Spleen (tissue), 7 donors: ENCODE results near the gene TBC1D22A.

Source experiments
- CTCF ChIP-seq, 11 experiments: fragments of 200-600 bp in 7 of 11; fragments of 450-650 bp in 4 of 11; sonication (generic) in 4 of 11; IDR thresholded peaks in 8 of 11; conservative IDR thresholded peaks in 3 of 11; 1 replicate in 7 of 11; 2 replicates in 4 of 11; pipeline versions ENCODE4 v1.4.0 to v1.8.0; 2016 to 2021; ENCODE audit warnings: antibody characterized with exemption in 11 of 11, inconsistent platforms in 4 of 11, mild to moderate bottlenecking in 1 of 11
- POLR2A ChIP-seq, 3 donors: fragments of 450-650 bp; IDR thresholded peaks; one replicate each; pipeline ENCODE4 v1.5.1; 2017; ENCODE audit warnings: antibody characterized with exemption in 3 of 3, mild to moderate bottlenecking in 1 of 3
- POLR2AphosphoS5 ChIP-seq, 3 donors: sonication (generic); formaldehyde crosslinking; IDR thresholded peaks; one replicate each; pipeline ENCODE4 v1.5.1; 2017; ENCODE audit warnings: antibody characterized with exemption in 3 of 3
- donor health status: DM: no; HTN: no; CAD: no; lungs with moderate emphysema.
- donor health status: DM: no; HTN: no; CAD: no.
- donor health status: DM: no; HTN: no; CAD: no.

GRCh38 chr22:46963672-46964545 lies 201.5 kb downstream of the TBC1D22A start:
- no peak for TF ChIP-seq CTCF (IDR thresholded peaks at IDR 0.05 in 8 of 11, conservative IDR thresholded peaks at IDR 0.05 in 3 of 11)
- no peak for TF ChIP-seq POLR2A (IDR thresholded peaks at IDR 0.05)
- no peak for TF ChIP-seq POLR2AphosphoS5 (IDR thresholded peaks at IDR 0.05)
